Muscle layer of duodenum (tissue), 2 donors: ENCODE results near the gene C9orf78.

Experiments used
- H3K27ac ChIP-seq: one replicate; pipeline ENCODE4 v1.7.0; 2013; ENCODE audit warnings: mild to moderate bottlenecking, low read length
- H3K27me3 ChIP-seq: one replicate; pipeline ENCODE4 v1.7.0; 2013; ENCODE audit warnings: low read depth, mild to moderate bottlenecking, control low read depth, low read length
- H3K36me3 ChIP-seq, 2 donors: one replicate each; pipeline ENCODE4 v1.7.0; 2013; ENCODE audit warnings: low read length in 2 of 2, control low read depth in 1 of 2, mild to moderate bottlenecking in 1 of 2; ENCODE audit not compliant: insufficient read depth in 2 of 2, control insufficient read depth in 1 of 2
- H3K4me1 ChIP-seq, 2 donors: one replicate each; pipeline ENCODE4 v1.7.0; 2013; ENCODE audit warnings: low read length in 2 of 2, mild to moderate bottlenecking in 2 of 2, control low read depth in 1 of 2, moderate library complexity in 1 of 2; ENCODE audit not compliant: insufficient read depth in 2 of 2, control insufficient read depth in 1 of 2
- H3K4me3 ChIP-seq, 2 donors: one replicate each; pipeline ENCODE4 v1.7.0; 2013; ENCODE audit warnings: low read length in 2 of 2, low read depth in 1 of 2, mild to moderate bottlenecking in 1 of 2
- H3K9me3 ChIP-seq, 2 donors: one replicate each; pipeline ENCODE4 v1.7.0; 2013; ENCODE audit warnings: low read length in 2 of 2, control low read depth in 1 of 2, mild to moderate bottlenecking in 1 of 2; ENCODE audit not compliant: control insufficient read depth in 1 of 2
- donor health status: healthy.

The C9orf78 gene

DNA sequence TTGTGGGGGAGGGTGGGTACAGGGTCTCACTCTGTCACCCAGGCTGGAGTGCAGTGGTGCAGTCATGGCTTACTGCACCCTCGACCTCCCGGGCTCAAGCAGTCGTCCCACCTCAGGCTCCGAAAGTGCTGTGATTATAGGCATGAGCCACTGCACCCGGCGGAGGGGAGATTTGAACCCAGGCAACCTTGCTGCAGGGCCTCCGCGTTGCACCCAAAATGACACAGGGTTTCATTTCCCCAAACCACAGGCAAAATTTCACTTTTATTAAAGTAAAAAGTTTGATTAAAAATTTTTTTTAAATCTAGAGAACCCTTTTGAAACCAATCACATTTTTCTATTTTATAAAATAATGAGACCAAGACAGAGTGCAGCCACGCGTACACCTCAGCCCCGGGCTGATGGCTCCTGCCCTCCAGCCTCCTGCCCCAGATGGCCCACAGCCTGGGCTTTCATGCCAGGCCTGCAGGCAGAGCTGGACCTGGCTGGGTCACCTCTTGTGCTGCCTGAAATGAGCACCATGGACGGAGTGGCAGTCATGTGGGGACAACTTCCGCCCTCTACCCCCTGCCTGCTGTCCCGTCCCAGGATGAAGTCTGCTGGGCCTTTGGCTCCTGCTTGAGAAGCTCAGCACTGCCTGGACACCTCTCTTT, 30.7 kb upstream of the C9orf78 start:
- Histone ChIP-seq H3K27ac (no peak overlapping the region), H3K27me3 (no peaks in the 10 kb centered on the region), H3K9me3 (no peaks in the 10 kb centered on the region), H3K4me3 (no peak overlapping the region), H3K4me1 (no peaks in the 10 kb centered on the region), H3K36me3 (peaks cover 17 to 77% of the 10 kb centered on the region in 2 donors)

DNA sequence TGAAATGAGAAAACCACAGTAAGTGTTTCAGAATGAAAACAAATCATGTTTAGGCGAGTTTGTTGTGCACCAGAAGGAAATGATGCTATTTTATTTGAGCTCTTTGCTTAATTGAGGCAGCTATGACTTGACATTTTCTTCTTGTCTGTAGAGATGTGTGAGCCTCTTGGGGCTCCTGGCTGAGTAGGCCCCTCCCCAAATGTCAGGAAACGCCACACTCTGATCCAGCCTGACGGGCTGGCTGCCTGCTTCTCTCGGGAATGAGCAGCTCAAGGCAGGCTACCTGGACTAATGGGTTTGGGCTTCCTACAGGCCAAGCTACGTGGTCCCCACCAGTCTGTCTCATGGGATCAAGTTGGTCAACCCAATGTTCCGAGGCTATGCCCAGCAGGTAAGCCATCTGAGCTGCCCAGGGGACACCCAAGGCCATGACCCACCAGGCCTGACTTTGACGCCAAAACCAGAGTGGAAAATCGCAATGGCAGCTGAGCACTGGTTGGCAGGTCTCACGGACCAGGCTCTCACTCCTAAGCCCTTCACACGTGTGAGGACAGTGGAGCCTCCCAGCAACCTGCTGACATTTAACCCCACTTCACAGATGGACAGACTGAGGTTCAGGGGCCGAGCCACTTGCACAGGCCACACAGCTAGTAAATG, 30.0 kb upstream of the C9orf78 start:
- H3K36me3 ChIP-seq = peaks cover 17 to 77% of the 10 kb centered on the region in 2 donors
- no peaks in the 10 kb centered on the region for H3K4me1 ChIP-seq
- no peaks in the 10 kb centered on the region for H3K9me3 ChIP-seq
- H3K4me3 ChIP-seq = no peak overlapping the region
- no peak overlapping the region for H3K27ac ChIP-seq
- no peaks in the 10 kb centered on the region for H3K27me3 ChIP-seq

DNA sequence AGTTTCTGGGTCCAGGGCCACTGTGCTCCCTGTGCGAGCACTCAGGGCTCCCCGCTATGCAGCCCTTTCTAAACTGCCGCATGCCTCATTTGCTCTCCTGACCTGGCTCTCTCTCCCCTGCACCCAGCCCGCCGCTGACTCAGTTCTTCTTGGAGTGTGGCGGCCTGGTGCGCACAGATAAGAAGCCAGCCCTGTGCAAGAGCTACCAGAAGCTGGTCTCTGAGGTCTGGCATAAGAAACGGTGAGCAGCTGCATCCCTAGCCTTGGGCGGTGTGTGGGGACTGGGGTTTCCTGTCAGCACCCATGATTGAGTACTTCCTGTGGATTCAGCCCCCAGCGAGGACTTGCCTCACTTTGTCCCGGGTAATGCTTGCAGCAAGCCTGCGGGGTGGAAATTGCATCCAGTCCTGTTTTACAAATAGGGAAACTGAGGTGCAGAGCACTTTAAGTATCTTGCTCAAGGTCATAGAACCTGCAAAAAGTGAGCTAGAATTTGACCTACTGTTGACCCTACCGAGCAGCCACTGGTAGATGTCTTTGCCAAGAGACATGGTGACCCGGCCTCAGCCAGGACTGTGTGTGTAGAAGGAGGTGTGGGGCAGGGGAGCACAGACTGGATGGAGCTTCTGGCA, 28.1 kb upstream of the C9orf78 start:
- Histone ChIP-seq H3K27ac (no peak overlapping the region), H3K27me3 (no peaks in the 10 kb centered on the region), H3K36me3 (peaks cover 25 to 68% of the 10 kb centered on the region in 2 donors), H3K9me3 (no peaks in the 10 kb centered on the region), H3K4me1 (no peaks in the 10 kb centered on the region), H3K4me3 (no peak overlapping the region)

DNA sequence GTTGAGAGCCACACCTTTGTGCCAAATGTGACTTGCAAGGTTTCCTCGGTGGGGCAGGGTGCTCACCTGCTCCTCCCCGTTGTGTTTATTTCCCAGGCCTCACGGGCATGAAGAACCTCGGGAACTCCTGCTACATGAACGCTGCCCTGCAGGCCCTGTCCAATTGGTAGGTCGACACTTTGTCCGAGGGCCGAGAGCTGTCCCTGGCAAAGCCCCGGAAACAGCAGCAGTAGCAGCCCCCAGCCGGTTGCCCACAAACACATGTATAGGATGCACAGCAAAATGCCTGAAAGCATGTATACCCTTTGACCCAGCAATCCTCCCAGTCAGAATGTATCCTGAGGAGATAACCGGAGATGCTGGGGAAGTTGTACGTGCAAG, 26.4 kb upstream of the C9orf78 start:
- Histone ChIP-seq H3K9me3 (no peaks in the 10 kb centered on the region), H3K4me3 (no peak overlapping the region), H3K27ac (no peak overlapping the region), H3K27me3 (no peaks in the 10 kb centered on the region), H3K4me1 (no peaks in the 10 kb centered on the region), H3K36me3 (peaks cover 28 to 67% of the 10 kb centered on the region in 2 donors)

DNA sequence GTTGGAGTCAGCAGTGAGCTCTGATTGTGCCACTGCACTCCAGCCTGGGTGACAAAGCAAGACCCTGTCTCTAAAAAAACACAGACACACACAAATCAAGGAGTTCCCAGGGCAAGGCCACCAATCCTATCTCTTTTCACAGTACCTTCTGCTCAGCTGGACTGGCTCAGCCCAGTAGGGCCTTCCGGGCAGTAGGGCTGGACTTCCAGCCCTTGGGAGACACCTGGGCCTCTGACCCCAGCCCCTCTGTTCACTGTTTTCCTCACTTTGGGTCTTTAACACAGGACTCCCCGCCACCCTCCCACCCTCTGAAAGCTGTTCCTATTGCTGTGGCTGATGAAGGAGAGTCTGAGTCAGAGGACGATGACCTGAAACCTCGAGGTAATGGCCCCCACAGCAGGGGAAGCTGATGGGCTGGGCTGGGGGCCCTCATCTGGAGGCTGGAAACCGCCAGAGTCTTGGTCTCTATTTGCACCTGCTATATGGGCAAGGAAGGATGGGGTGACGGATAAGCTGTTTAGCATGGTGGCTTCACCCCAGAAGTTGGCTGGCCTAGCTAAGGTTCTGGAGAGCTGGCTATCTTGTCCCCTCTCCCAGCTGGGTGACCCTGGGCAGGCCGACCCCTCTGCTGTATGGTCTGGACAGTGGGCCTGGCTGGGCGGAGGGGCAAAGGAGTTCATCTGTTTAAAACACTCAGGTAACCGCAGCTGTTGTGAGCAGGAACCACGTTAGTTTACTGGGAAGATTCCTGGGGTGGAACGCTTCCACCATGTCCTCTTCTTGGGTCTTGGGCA, 25.8 kb upstream of the C9orf78 start:
- Histone ChIP-seq H3K36me3 (peaks cover 32 to 67% of the 10 kb centered on the region in 2 donors), H3K27ac (no peak overlapping the region), H3K4me1 (no peaks in the 10 kb centered on the region), H3K4me3 (no peak overlapping the region), H3K9me3 (no peaks in the 10 kb centered on the region), H3K27me3 (no peaks in the 10 kb centered on the region)

DNA sequence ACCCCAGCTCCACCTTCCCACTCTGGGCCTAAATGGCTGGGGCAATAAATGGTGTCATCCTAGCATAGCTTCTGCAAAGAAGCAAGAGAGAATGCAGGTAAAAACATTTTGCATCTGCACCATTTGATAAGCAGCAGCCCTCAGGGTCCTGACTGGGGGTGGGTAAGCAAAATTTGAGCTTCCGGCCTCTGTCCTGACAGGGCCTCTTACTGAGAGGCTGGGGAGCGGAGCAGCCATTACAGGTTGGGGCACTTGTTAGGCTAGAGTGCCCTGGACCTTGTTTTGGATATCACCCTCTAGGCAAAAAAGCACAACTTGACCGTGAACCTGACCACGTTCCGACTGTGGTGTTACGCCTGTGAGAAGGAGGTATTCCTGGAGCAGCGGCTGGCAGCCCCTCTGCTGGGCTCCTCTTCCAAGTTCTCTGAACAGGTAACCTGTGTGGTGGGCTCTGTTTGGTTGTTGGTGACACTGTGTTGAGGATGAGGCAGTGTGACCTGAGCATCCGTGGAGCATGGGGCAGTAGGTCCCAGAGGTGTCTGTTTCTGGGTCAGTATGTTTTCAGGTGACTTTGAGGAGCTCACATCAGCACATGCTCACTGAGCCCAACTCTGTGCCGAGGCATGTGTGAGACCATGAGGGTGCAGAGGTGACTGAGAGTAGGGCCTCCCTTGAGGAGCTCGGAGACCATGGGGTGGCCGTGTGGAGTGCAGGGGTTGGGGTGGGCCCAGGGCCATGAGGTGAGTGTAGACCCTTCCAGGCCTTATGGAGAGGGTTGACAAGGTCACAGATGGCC, 23.3 kb upstream of the C9orf78 start:
- H3K27ac ChIP-seq = no peak overlapping the region
- H3K36me3 ChIP-seq = peaks cover 48 to 72% of the 10 kb centered on the region in 2 donors

DNA sequence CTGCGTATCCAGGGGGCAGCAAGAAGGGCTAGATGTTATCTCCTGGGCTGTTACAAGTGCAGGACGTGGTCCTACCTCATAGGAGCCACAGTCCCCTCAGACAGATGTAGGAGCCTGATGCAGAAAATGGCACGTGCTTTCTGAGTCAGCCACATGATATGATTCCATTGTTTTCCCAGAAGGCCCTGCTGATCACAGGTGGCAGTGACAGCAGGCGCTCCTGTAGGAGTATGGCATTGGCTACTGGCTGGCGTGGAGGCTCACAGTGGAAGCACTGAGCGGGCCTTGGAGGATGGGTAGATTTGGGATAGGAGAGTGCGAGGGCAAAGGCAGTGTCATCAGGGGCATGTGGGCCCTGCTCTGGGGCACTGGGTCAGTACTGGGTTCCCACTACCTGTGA, 22.1 kb upstream of the C9orf78 start:
- no peak overlapping the region for H3K27ac ChIP-seq
- no peaks in the 10 kb centered on the region for H3K9me3 ChIP-seq
- no peaks in the 10 kb centered on the region for H3K27me3 ChIP-seq
- no peak overlapping the region for H3K4me3 ChIP-seq
- H3K4me1 ChIP-seq = no peaks in the 10 kb centered on the region
- H3K36me3 ChIP-seq = peaks cover 52 to 76% of the 10 kb centered on the region in 2 donors

More for the DNA sequence above, 23.3 kb upstream of the C9orf78 start:
- Histone ChIP-seq H3K27me3 (no peaks in the 10 kb centered on the region), H3K9me3 (no peaks in the 10 kb centered on the region), H3K4me3 (no peak overlapping the region), H3K4me1 (no peaks in the 10 kb centered on the region)

DNA sequence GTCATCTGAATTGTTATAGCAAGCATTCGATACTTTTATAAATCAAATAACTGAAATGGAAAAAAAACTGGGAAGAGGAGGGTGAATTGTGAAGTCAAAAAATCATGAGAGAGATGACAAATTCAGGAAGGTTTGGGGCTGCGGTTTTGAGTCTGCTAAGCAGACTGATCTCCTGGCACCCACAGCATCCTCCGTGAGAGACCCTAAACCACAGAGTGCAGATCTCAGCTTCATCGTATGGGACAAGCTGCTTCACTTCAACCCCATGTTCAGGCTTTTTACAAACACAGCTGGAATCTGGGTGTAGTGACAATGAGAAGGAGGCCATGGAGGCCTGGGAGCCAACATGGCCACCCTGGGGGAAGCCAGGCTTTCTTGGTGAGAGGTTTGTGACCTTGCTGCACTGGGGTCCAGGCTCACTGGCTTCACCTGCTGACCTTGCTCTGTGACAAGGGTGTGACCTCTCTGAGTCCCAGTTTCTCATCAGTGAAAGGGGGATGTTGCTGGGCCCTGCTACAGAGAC, 19.6 kb upstream of the C9orf78 start:
- H3K36me3 ChIP-seq = peaks cover 51 to 78% of the 10 kb centered on the region in 2 donors
- H3K27ac ChIP-seq = no peak overlapping the region
- no peaks in the 10 kb centered on the region for H3K27me3 ChIP-seq
- H3K4me3 ChIP-seq = no peak overlapping the region
- no peaks in the 10 kb centered on the region for H3K9me3 ChIP-seq
- H3K4me1 ChIP-seq = no peaks in the 10 kb centered on the region

DNA sequence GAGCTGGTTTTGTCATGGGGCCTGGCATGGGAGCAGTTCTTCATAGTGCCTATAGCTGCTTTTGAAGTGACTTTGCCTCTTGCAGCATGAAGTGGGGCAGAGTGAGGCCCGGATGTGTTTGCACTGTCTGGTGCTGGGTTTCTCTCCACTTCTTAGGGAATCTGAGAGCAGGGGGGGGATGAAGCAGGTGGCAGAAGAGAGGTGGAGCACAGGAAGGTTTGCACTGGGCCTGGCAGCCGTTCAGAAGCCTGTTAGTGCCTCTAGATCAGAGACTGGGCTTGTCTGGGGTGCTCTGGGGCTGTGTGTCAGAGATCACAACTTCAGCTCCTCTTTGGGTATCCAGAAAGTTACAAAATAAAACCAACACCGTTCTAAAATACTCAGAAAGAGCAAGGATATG, 18.5 kb upstream of the C9orf78 start:
- H3K27ac ChIP-seq = no peak overlapping the region
- H3K4me3 ChIP-seq = no peak overlapping the region
- no peaks in the 10 kb centered on the region for H3K9me3 ChIP-seq
- peaks cover 47 to 74% of the 10 kb centered on the region in 2 donors for H3K36me3 ChIP-seq
- no peaks in the 10 kb centered on the region for H3K4me1 ChIP-seq
- H3K27me3 ChIP-seq = no peaks in the 10 kb centered on the region

DNA sequence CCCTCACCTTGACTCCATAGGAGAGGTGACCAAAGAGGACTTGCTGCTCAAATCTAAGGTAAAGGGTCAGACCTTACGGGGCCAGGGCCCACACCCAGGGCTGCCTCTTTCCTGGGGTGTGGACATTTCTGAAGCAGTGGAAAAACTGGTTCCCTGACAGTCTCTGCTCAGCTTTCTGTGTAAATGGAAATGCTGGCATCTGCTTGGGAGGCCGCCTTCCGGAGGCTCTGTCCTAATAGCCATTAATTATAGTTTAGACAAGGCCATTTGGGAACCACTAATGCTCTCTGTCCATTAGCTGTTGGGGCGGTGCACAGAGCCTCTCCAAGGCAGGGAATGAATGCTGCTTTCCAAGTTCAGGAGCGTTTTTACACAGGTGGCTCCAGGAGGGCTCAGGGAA, 17.5 kb upstream of the C9orf78 start:
- no peaks in the 10 kb centered on the region for H3K4me1 ChIP-seq
- no peaks in the 10 kb centered on the region for H3K27me3 ChIP-seq
- peaks cover 43 to 63% of the 10 kb centered on the region in 2 donors for H3K36me3 ChIP-seq
- no peak overlapping the region for H3K27ac ChIP-seq
- no peak overlapping the region for H3K4me3 ChIP-seq
- H3K9me3 ChIP-seq = no peaks in the 10 kb centered on the region
